Measurements from ENCODE around the gene DDX17. TPM values are rescaled to one million over a fixed set of nuclear protein-coding genes. Genes with fewer than 3 reads are reported as not detected.

The DDX17 gene
- total RNA-seq, 1 experiment from 2014 or later: 529 TPM

DNA sequence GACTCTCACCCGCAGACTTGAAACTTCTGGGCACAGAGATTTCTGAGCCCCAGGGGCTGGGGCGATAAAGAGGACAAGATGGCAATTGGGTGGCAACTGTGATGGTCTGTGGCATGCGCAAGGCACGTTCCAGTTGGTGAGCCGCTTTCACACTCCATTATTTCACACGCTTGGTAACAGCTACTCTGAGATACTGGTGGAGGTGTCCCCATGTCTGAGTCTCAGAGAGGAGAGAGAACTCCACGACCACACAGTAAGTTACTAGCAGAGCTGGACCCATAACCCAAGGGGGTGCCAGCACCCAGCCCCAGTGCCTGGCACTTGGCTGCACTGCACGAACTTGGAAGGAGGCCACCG, 45.1 kb downstream of the DDX17 start:
- Histone ChIP-seq H3K18ac (ENCODE audit: insufficient read length, low read depth, low read length) (no peak overlapping the region), H3K4ac (ENCODE audit: low read depth, low read length) (no peak overlapping the region), H2BK120ac (ENCODE audit: low read depth, low read length, poor library complexity, severe bottlenecking) (no peak overlapping the region), H4K5ac (ENCODE audit: insufficient read length, low read depth, low read length) (no peak overlapping the region), H3K23ac (ENCODE audit: insufficient read length, low read depth, low read length) (no peak overlapping the region), H2AK5ac (ENCODE audit: insufficient read length, low read length) (no peak overlapping the region), H3K9me3 (ENCODE audit: control insufficient read depth, low read depth, low read length) (no peaks in the 10 kb centered on the region), H3T11ph (ENCODE audit: low read length) (no peak overlapping the region), H2BK15ac (ENCODE audit: low read depth, low read length) (no peak overlapping the region), H3K27ac (ENCODE audit: insufficient read length, low read depth, low read length) (no peak overlapping the region), H3K79me2 (ENCODE audit: insufficient read depth, low read length) (no peaks in the 10 kb centered on the region), H3K4me1 (ENCODE audit: insufficient read depth, low read length) (no peaks in the 10 kb centered on the region; the same call in 1 of the 2 replicates), H2BK20ac (ENCODE audit: low read depth, low read length, poor library complexity, severe bottlenecking) (no peak overlapping the region), H2BK5ac (ENCODE audit: insufficient read length, low read length) (no peak overlapping the region), H3K4me2 (ENCODE audit: insufficient read depth, insufficient read length, low read length) (peak overlapping the region; percentile 41), H3K9ac (ENCODE audit: extremely low read depth, insufficient read length, low read length) (no peak overlapping the region), H4K20me1 (ENCODE audit: control insufficient read depth, insufficient read depth, insufficient read length) (no peaks in the 10 kb centered on the region), H4K91ac (ENCODE audit: insufficient read length, low read depth, low read length) (no peak overlapping the region), H2AFZ (ENCODE audit: low read length) (no peak overlapping the region), H3K56ac (ENCODE audit: insufficient read length, low read depth, low read length) (no peak overlapping the region), H2BK12ac (ENCODE audit: insufficient read length, low read depth, low read length) (no peak overlapping the region), H3K27me3 (ENCODE audit: insufficient read depth, low read length) (peaks cover 6% of the 10 kb centered on the region; the same call in 1 of the 2 replicates), H4K8ac (replicated peaks; ENCODE audit: insufficient read length, low read depth, low read length) (no peak overlapping the region), H3K23me2 (ENCODE audit: insufficient read length, low read depth, low read length, poor library complexity, severe bottlenecking) (peaks cover 4% of the 10 kb centered on the region), H3K79me1 (ENCODE audit: insufficient read depth, low read depth, low read length, poor library complexity, severe bottlenecking) (no peaks in the 10 kb centered on the region), H3K14ac (ENCODE audit: insufficient read depth, low read length) (no peak overlapping the region)
- peaks cover 36 to 40% of the 10 kb centered on the region in 2 experiments for H3K4me1 Mint-ChIP-seq
- DNase-seq: no peak
- WGBS (ENCODE audit: extremely low coverage, insufficient read length, low lambda C conversion rate): no CpG with 5 or more reads among the region's 9 CpGs
- H3K27ac Mint-ChIP-seq: no peak overlapping the region; a peak in 1 of 7 replicates
- peak overlapping the region; percentile 36 to 46; a peak in 2 of 5 replicates for H3K4me3 Mint-ChIP-seq
- TF ChIP-seq, protein P1, sequence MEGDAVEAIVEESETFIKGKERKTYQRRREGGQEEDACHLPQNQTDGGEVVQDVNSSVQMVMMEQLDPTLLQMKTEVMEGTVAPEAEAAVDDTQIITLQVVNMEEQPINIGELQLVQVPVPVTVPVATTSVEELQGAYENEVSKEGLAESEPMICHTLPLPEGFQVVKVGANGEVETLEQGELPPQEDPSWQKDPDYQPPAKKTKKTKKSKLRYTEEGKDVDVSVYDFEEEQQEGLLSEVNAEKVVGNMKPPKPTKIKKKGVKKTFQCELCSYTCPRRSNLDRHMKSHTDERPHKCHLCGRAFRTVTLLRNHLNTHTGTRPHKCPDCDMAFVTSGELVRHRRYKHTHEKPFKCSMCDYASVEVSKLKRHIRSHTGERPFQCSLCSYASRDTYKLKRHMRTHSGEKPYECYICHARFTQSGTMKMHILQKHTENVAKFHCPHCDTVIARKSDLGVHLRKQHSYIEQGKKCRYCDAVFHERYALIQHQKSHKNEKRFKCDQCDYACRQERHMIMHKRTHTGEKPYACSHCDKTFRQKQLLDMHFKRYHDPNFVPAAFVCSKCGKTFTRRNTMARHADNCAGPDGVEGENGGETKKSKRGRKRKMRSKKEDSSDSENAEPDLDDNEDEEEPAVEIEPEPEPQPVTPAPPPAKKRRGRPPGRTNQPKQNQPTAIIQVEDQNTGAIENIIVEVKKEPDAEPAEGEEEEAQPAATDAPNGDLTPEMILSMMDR (conservative IDR thresholded peaks at IDR 0.05): no peak
- no peaks in the 10 kb centered on the region; a peak in 1 of 5 replicates for H3K9me3 Mint-ChIP-seq
- peaks cover 93% of the 10 kb centered on the region for H3K27me3 Mint-ChIP-seq (ENCODE audit: low read depth)
- H3K36me3 Mint-ChIP-seq (ENCODE audit: insufficient read depth in 1 of 3, low read depth in 3 of 3): no peaks in the 10 kb centered on the region; a peak in 1 of 7 replicates
